Effector CD4-positive, alpha-beta T cell (primary cell): ENCODE measurements around the gene RNF215.
"Not testable (repeated sequence)": the region's sequence is repeated elsewhere in the genome, so short reads cannot be mapped to it uniquely, and the experiment has no call there.

Experiments
- DNase-seq: peaks from one replicate; pipeline ENCODE4 v3.0.0-alpha.2; 2020

The RNF215 gene

GRCh38 chr22:30357650-30358215 lies 29.5 kb downstream of the RNF215 start:
- DNase-seq = no peak

- DNase-seq = peak; percentile 22
These were observed 30.0 kb downstream of the RNF215 start for GRCh38 chr22:30357236-30357570.

- DNase-seq = peak; percentile 79
These were observed 30.6 kb downstream of the RNF215 start, which contains the start of the genes CCDC157 and SF3A1 for GRCh38 chr22:30356449-30357235. Gene CCDC157, plus strand, starts transcription at chr22:30357007. Its CDS starts 8,994 bp downstream, at chr22:30366001. Gene SF3A1, minus strand, starts transcription at chr22:30356894. Its CDS starts 102 bp downstream, at chr22:30356792.

GRCh38 chr22:30354644-30355043 lies 32.6 kb downstream of the RNF215 start:
- no peak for DNase-seq

GRCh38 chr22:30351226-30351625 lies 36.0 kb downstream of the RNF215 start:
- no peak for DNase-seq

GRCh38 chr22:30348809-30349208 lies 38.4 kb downstream of the RNF215 start:
- no peak for DNase-seq

GRCh38 chr22:30348404-30348803 lies 38.8 kb downstream of the RNF215 start:
- no peak for DNase-seq

GRCh38 chr22:30347255-30347892 lies 39.8 kb downstream of the RNF215 start:
- DNase-seq = no peak

GRCh38 chr22:30344447-30345200 lies 42.6 kb downstream of the RNF215 start:
- no peak for DNase-seq

GRCh38 chr22:30340911-30341685 lies 46.1 kb downstream of the RNF215 start:
- no peak for DNase-seq

GRCh38 chr22:30338802-30339201 lies 48.4 kb downstream of the RNF215 start:
- DNase-seq = no peak

- not testable (repeated sequence) for DNase-seq
These were observed 48.9 kb downstream of the RNF215 start for GRCh38 chr22:30338341-30338740.

GRCh38 chr22:30337461-30337778 lies 49.8 kb downstream of the RNF215 start:
- DNase-seq = no peak

- DNase-seq = no peak
These were observed 50.3 kb downstream of the RNF215 start for GRCh38 chr22:30336752-30337460.

GRCh38 chr22:30335236-30335635 lies 52.0 kb downstream of the RNF215 start:
- no peak for DNase-seq

- no peak for DNase-seq
These were observed 52.6 kb downstream of the RNF215 start for GRCh38 chr22:30334646-30335045.

GRCh38 chr22:30333707-30334087 lies 53.5 kb downstream of the RNF215 start:
- DNase-seq = no peak

- no peak for DNase-seq
These were observed 54.1 kb downstream of the RNF215 start for GRCh38 chr22:30332994-30333706.

- DNase-seq = no peak
These were observed 54.7 kb downstream of the RNF215 start for GRCh38 chr22:30332551-30332950.
